ENCODE data around the gene NKAIN2.

NKAIN2 gene

DNA sequence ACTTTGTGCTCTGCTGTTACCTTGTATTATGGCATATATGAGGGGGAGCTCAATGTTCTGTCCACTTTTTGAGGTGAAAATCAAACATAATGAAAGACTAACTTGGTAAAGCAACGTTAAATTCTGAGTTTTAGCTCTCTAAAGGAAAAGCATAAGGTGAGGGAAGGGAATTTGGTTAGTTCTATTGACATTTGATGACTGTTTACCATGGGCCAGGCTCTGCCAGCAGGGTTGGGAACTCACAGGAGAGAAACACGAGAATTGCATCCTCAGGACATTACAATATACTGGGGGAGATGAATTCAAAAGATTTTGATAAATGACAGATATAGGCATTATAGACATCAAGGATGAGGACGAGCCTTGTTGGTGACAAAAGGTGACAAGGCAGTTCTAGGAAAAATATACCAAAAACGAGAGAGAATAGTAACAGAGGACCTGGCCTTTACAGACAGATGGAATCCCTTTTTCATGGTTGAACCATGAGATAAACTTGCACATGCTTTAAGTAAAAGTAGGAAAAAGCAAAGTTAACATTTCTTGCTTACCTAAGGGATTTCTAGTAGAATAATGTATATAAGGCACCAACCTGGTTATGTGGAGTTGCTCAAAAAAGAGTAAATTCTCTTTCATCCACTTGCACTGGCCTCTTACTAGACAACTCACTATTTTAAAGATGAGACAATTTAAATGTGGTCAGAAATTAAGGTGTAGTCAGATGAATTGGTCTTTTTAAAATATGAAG lies 191.4 kb downstream of the NKAIN2 start:
- H3K4me3 ChIP-seq (ENCODE audit: low read length), result no peak overlapping the region
- DNase-seq (ENCODE audit: low read depth), result no peak
- TF ChIP-seq, protein P1, sequence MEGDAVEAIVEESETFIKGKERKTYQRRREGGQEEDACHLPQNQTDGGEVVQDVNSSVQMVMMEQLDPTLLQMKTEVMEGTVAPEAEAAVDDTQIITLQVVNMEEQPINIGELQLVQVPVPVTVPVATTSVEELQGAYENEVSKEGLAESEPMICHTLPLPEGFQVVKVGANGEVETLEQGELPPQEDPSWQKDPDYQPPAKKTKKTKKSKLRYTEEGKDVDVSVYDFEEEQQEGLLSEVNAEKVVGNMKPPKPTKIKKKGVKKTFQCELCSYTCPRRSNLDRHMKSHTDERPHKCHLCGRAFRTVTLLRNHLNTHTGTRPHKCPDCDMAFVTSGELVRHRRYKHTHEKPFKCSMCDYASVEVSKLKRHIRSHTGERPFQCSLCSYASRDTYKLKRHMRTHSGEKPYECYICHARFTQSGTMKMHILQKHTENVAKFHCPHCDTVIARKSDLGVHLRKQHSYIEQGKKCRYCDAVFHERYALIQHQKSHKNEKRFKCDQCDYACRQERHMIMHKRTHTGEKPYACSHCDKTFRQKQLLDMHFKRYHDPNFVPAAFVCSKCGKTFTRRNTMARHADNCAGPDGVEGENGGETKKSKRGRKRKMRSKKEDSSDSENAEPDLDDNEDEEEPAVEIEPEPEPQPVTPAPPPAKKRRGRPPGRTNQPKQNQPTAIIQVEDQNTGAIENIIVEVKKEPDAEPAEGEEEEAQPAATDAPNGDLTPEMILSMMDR (conservative IDR thresholded peaks at IDR 0.05; ENCODE audit: low read length), result no peak

DNA sequence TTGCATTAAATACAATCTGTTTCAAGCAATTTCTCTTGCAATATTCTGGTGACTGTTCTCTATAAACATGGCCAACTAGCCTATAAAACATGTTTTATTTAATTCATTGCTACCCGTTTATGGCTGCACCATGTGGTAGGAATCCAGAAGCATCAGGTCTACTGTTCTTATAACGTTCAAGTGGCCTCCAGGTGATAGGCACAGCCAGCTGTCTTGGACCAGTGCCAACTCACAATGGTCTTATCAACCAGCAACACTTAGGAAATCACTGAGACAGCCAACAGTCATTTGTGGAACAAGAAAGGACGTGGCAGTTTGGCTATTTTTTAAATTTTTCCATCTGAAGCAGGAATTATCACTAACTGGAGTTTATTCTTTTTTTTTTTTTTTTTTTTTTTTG lies 193.6 kb downstream of the NKAIN2 start:
- TF ChIP-seq, protein P1 (conservative IDR thresholded peaks at IDR 0.05; ENCODE audit: low read length), result no peak
- no peak overlapping the region for H3K4me3 ChIP-seq (ENCODE audit: low read length)
- DNase-seq (ENCODE audit: low read depth), result no peak

DNA sequence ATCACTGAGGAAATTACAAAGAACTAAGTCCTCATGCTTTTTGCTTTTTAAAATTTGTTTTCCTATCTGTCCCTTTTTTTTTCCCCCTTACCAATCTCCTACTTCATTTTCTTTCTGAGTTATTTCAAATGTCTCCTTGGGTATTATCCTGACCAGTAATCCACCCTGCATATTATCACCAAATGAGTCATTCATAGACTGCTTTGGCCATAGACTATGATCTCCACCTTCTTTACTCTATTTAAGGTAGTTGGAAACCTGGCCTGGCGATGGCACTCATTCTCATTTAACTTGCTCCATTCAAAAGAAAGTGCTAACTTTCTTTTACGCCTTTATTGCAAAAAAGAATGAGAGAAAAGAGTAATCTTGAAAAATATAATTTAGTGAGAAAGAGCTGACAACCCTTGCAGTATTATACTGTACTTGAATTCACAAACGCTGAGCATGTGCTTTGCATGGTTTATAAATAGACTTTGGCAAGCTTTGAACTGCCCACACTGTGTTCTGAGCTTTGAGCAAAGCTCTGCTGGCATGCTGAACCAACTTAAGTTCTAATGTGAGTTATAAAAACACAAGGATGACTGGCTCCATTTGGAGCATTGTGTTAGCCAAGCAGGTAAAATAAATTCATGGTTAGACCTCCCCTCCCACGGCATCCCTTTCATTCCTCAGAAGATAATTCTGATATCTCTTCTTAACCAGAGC lies 198.9 kb downstream of the NKAIN2 start:
- no peak for DNase-seq (ENCODE audit: low read depth)
- TF ChIP-seq, protein P1 (conservative IDR thresholded peaks at IDR 0.05; ENCODE audit: low read length), result no peak
- no peak overlapping the region for H3K4me3 ChIP-seq (ENCODE audit: low read length)

DNA sequence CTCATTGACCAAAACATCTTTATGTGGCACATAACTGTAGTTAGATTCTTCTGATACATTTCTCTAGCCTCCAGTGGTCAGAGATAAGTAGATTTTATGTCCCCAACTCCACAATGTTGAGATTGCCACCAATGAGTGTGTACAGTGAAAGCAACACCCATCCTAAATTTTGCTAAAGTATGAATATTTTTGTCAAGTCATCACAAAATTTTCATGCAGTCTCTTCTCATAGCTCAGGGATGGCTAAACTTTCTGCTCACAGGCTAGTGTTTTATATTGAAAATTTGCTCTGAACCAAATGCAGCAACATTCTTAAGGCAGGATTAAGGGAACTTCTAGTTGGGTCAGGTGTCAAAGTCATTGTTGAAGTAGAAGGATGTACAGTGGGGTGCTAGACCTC lies 203.6 kb downstream of the NKAIN2 start:
- H3K4me3 ChIP-seq (ENCODE audit: low read length), result no peak overlapping the region
- TF ChIP-seq, protein P1 (conservative IDR thresholded peaks at IDR 0.05; ENCODE audit: low read length), result no peak
- no peak for DNase-seq (ENCODE audit: low read depth)

DNA sequence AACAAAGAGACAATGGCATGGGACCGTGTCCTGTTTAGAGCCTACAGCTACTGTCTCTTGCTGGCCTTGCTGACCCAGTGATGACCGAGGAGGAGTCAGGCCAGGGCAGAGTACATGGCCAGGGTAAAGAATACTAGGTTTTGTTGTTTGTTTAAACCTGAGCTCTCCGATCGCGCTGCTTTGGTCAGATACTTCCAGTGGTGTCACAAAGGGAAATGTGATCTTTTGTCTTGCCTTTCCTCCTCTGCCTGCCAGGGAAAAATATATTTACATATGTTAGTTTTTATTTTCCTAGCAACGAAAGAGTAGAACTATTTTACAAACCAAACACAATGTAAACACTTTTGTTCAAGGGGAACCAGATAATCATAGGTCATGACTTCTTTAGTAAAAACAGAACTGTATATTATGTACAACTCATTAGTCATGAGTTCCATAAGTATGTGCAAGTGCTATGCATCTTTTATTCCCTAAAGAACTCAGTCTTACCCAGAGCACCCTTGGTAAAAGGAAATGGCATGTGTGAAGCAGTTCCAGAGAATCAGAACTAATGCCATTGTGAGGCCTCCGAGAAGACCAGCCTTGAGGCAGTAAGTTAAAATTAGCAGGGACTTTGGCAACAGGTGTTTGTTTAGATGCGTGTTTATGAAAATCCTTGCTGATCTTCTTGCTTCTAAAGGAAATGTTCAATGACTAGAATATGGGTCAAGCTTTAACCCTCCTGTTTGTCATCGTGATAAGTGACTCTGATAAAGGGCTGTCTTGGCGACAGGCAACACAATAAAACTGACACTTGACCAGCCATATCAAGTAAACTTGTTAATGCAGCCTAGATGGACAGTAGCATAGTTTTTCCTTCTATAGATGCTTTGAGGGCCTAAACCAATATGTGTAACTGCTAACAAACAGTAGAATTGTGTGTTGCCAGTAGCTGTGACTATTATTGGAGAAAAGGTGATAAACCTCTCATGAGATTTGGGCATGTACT lies 204.6 kb downstream of the NKAIN2 start:
- no peak for DNase-seq (ENCODE audit: low read depth)
- TF ChIP-seq, protein P1 (conservative IDR thresholded peaks at IDR 0.05; ENCODE audit: low read length), result no peak
- no peak overlapping the region for H3K4me3 ChIP-seq (ENCODE audit: low read length)

DNA sequence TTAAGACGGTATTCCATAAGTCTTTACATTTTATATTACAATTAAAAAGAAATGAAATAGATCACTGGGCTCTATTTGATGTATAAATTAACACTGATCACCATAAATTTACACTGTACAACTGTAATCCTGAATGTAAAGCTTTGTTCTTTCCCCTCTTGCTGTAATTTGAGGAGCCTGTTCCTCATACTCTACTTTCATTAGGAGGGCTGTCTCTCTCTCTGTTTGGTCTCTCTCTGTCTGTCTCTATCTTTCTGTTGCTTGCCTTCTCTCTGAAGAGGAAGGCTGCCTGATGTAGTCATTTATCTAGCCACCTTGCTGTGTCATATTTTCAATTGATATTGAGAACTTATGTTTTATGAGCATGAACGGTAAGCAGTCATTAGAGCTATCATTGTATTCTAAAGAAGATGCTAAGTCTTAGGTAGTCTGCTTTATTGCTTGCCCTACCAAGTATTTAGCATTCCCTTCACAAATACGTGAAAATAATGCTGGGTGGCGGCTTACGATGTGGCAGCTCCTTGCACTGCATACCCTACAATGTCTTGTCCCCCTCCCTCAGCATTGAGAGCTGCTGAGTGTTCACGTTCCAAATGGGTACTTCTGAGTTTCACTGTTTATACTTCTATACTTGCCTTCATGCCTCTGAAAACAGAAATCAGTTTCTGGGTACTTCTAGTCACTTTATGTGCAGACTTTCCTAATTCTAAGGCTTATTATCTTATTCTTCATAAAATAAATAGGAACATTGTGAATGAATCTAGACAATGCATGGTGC lies 205.5 kb downstream of the NKAIN2 start:
- TF ChIP-seq, protein P1 (conservative IDR thresholded peaks at IDR 0.05; ENCODE audit: low read length), result no peak
- no peak for DNase-seq (ENCODE audit: low read depth)
- no peak overlapping the region for H3K4me3 ChIP-seq (ENCODE audit: low read length)

Measured in AG10803 (cell line).